T-helper 1 cell treated with Interleukin-12 subunit alpha and Interleukin-12 subunit beta and Interleukin-4 antibody, amounts not matched to agents 30 ng/mL and 1 ng/mL, for 36 hours (primary cell): Measurements from ENCODE around the gene ENGASE. TPM values are rescaled to one million over a fixed set of nuclear protein-coding genes. Genes with fewer than 3 reads are reported as not detected.

Source experiments
- intact Hi-C: fragments of 100-400 bp; cut with micrococcal nuclease; formaldehyde crosslinking; loops from one replicate; pipeline ENCODE4 v1.15.1; 2024
- total RNA-seq: library from RNA; stranded (reverse); gene quantifications from 2 replicates; pipeline ENCODE4 v1.2.3, GENCODE V29; 2022

Gene ENGASE
- total RNA-seq, 1 donor from 2014 or later: 41.2 TPM

DNA sequence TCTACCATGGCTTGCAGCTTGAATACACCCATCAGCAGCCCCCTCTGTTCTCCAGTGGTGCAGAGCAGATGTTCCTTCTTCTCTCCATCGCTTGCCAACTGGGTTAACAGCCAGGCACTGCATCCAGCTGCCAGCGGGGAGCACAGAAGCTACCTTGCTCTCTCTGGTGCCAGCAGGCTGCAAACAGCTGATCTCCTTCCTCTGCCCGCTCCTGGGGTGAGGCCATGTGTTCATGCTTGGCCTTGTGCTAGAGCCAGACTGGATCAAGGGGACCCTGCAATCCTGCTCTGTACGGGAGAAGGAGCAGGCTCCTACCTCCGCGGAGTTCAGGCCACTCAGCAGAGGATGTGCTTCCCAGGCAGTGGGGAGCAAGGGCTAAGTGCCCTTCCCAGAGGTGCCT is 24.1 kb upstream of the ENGASE start:
- intact Hi-C loops: no loop called here

- intact Hi-C loops: no loop called here
These were observed 23.3 kb upstream of the ENGASE start for GRCh38 chr17:79051306-79051705.

DNA sequence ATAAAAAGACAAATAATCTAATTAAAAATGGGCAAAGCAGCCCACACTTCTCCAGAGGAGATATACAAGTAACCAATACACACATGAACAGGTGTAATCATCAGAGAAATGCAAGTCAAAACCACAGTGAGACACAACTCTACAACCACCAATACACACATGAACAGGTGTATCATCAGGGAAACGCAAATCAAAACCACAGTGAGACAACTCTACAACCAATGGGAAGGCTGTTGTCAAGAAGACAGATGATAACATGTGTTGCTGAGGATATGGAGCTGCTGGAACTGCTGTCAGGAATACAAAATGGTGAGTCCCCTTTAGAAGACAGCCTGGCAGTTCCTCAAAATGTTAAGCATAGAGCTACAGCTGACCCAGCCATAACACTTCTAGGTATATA is 22.5 kb upstream of the ENGASE start:
- intact Hi-C loops: no loop called here

- intact Hi-C loops: no loop called here
These were observed 21.2 kb upstream of the ENGASE start for GRCh38 chr17:79053251-79053925.

GRCh38 chr17:79054200-79054960 is 20.2 kb upstream of the ENGASE start:
- intact Hi-C loops: no loop called here

- intact Hi-C loops: no loop called here
These were observed 19.4 kb upstream of the ENGASE start for GRCh38 chr17:79055197-79055596.

DNA sequence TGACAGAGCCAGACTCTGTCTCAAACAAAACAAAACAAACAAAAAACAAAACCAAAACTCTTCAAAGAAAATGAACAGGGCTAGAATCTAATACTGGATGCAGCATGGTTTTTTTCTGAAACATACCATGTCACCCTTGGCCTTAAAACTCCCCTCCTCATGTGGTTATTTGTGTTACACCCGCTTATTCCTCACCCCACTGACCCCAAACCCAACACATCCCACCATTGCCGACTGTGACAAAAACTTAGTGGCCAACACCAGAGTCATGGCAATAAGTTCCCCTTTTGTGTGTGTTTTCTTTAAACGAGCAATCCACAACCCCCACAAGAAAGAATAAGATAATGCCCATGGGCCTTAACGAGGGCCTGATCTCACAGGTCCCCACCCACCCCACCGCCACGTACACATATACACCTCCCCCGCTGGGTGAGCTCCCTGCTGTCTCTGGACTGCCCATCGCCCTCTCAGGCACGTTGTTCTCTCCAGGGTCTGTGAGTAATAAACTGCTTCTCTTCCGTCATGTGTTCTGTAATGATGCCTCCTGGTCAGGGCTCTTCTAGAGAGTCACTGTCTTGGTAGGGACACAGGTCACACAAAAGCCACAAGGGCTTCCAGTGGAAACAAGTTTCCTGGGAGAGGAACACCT is 16.8 kb upstream of the ENGASE start:
- intact Hi-C loops: no loop called here

- intact Hi-C loops: no loop called here
These were observed 11.9 kb upstream of the ENGASE start for GRCh38 chr17:79062691-79063090.

DNA sequence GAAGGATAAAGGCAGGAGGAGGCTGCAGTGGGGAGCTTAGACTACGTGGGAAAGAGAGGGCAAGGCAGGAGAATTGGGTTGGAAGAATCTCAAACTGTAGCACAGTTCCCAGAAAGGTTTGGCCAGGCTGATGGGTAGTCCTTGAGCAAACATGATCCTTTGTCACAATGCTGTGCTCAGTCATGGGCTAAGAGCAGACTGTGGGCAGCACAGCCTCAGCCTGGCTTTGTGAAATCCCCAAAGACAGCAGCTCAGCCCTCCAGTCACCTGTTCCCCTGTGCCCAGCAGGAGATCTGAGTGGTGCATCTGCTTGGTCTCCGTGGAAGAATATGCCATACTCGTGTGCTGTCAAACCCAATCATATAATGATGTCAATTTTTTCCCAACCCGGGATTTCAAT is 10.6 kb upstream of the ENGASE start:
- intact Hi-C loops: no loop called here

DNA sequence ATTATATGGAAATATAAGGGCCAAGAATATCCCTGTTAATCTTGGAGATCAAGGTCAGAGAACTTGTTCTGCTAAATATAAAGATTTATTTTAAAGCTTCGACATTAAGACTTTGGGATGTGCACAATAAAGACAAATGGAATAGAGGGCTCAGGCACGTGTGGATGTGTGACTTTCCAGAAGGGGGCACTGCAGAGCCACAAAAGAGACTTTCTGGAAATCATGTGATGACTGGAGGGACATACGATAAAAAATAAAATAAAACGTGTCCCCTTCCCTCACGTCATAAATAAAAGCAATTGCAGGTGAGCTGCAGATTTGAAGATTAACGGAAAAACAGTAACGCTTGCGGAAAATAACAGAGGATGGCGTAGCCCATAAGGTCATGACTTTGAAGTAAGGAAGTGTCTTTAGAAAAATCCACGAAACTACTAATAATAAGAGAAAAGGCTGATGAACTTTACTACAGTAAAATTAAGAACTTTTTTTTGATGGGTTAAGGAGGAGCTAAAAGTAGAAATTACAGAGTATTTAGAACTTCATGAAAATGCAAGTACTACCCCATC is 9.4 kb upstream of the ENGASE start:
- intact Hi-C loops: loop anchor here (5.0 kb wide), 1 partner anchor 327 kb away; no protein-coding TSS in a partner anchor

- intact Hi-C loops: loop anchor here (5.0 kb wide), 1 partner anchor 325 kb away; no protein-coding TSS in a partner anchor
These were observed 7.7 kb upstream of the ENGASE start for GRCh38 chr17:79066963-79067362.

- intact Hi-C loops: no loop called here
These were observed 4.3 kb upstream of the ENGASE start for GRCh38 chr17:79070266-79070880.

GRCh38 chr17:79071161-79071740 is 3.4 kb upstream of the ENGASE start:
- intact Hi-C loops: no loop called here

DNA sequence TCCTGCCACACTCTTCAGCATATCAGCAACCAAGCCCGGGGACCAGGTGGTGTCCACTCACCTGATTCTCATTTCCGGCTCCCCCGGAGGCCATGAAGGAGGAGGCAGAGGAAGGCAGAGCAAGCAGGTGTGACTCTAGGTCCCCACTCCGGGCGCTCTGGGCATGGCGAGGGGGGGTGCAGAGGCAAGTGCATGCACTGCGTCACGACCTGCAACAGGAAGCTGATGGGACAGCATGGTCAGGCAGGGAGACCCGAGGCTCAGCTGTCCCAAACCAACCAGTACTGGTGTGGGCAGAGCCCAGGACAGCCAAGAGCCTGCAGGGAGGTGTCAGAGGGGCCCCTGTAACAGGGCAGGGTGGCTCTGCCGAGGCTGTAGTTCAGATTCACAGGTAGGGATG is 2.1 kb upstream of the ENGASE start:
- intact Hi-C loops: no loop called here

- intact Hi-C loops: no loop called here
These were observed 1.5 kb upstream of the ENGASE start for GRCh38 chr17:79073016-79073705.

DNA sequence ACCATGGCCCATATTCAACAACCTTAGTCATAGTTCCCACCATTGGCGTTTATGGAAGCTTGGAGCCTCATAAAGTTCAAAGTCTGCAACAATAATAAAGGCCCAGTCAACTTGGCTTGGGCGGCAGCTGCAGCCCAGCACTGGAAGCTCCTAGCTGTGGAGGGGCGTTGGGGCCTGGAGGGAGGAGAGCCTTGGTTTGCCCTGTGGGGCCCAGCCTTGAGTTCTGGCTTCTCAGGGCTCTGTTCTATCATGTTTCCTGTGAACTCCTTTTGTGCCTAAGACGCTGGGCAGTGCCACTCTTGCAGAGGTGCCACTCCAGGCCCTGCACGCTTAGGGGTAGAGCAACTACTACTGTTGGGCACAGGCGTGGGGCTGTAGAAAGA is 927 bp upstream of the ENGASE start:
- intact Hi-C loops: loop anchor here (1.0 to 2.0 kb wide), 3 partner anchors 14 to 328 kb away; partner anchors contain the start of gene CANT1

GRCh38 chr17:79074121-79074648 is 439 bp upstream of the ENGASE start:
- intact Hi-C loops: loop anchor here (1.0 to 2.0 kb wide), 3 partner anchors 13 to 327 kb away; partner anchors contain the start of gene CANT1

DNA sequence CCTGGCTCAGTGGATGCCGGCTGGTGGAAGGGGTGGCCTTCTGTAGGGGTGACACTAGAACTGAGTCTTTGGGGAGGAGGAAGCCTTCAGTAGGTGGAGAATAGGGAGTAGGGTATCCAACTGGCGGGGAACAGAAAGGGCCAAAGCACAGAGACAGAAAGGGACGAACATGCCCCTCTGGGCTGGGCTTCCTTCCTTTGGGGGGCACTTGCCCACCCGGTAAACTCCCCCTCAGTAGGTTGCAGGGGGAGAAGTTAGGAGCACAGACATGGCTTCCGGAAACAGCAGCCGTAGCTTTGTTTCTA is 774 bp downstream of the ENGASE start:
- intact Hi-C loops: loop anchor here (2.0 kb wide), 1 partner anchor 67 kb away; the partner anchor contains the start of gene CANT1

DNA sequence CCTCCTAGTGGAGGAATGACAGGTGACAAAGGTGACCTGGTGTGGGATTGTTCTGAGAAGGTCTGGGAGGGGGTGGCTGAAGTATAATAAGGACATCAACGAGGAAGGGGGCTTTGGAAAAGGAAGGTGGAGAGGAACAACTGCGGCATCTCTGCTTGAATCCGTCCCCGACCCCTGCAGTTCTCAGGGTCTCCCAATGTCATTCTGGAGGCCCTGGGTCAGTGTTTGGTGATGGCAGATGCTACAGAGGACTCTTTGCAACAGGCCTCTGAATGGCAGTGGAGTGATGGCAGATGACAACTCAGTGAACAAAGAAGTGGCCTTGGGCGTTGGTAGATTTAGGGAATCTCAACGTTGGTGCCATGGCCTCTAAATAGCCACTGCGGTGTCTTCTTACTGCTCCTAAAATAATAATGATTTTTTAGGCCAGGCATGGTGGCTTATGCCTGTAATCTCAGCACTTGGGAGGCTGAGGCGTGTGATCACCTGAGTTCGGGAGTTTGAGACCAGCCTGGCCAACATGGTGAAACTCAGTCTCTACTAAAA is 1.3 kb downstream of the ENGASE start:
- intact Hi-C loops: loop anchor here (2.0 kb wide), 1 partner anchor 67 kb away; the partner anchor contains the start of gene CANT1

DNA sequence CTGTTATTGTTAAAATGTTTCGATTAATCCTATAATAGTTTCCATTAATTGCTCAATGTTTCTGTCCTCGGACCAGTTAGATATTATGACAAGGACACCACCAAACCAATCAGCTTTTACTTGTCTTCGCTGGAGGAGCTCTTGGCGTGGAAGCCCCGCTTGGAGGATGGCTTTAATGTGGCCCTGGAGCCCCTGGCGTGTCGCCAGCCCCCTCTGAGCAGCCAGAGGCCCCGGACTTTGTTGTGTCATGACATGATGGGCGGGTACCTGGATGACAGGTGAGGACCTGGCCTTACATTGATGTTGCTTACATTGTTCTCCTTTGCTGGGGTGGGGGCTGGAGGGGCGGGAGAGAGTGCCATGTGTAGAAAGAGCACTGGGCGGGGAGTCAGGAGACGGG is 3.0 kb downstream of the ENGASE start:
- intact Hi-C loops: no loop called here
